Panc1 (cell line): ENCODE results near the gene GPR135. TPM values are rescaled to one million over a fixed set of nuclear protein-coding genes. Genes with fewer than 3 reads are reported as not detected.

ENCODE experiments used
- ATAC-seq: fragments of 200-7000 bp; cut with Tn5 transposase; 2 replicates; pipeline ENCODE4 v1.9.1; 2020; ENCODE audit warnings: mild to moderate bottlenecking, moderate library complexity
- BruUV-seq: library from RNA; stranded (reverse); fragments of 400-500 nt; replicated peaks from 2 replicates; lab custom pipeline; 2021; lab: Mats Ljungman, UMichigan
- CTCF ChIA-PET: fragments of 300-600 bp; sonication (Branson Sonifier 250); formaldehyde crosslinking; loops from one replicate; lab custom pipeline; 2022; ENCODE audit warnings: antibody characterized with exemption; lab: Charles Lee
- POLR2A ChIA-PET: fragments of 300-600 bp; sonication (Branson Sonifier 250); formaldehyde crosslinking; loops from one replicate; lab custom pipeline; 2022; ENCODE audit warnings: antibody characterized with exemption; lab: Charles Lee
- DNase-seq: peaks from one replicate; pipeline ENCODE4 v3.0.0-alpha.2; 2010; ENCODE audit warnings: low read depth, low spot score
- H3K27ac ChIP-seq: 2 replicates; pipeline ENCODE4 v1.5.1; 2011; ENCODE audit warnings: mild to moderate bottlenecking, low read length, inconsistent platforms
- H3K27me3 ChIP-seq: fragments of 200-500 bp; sonication (Bioruptor generic); 2 replicates; pipeline ENCODE4 v1.6.0; 2014; ENCODE audit warnings: low read length, inconsistent platforms; ENCODE audit not compliant: control insufficient read depth, insufficient read depth
- H3K36me3 ChIP-seq: fragments of 200-500 bp; sonication (Bioruptor generic); 2 replicates; pipeline ENCODE4 v1.5.1; 2014; ENCODE audit warnings: inconsistent platforms, mild to moderate bottlenecking, low read length, moderate library complexity; ENCODE audit not compliant: control insufficient read depth, insufficient read depth
- H3K4me1 ChIP-seq: 2 replicates; pipeline ENCODE4 v1.5.1; 2011; ENCODE audit warnings: inconsistent platforms, mild to moderate bottlenecking, low read length, moderate library complexity; ENCODE audit not compliant: control insufficient read depth, insufficient read depth
- H3K4me3 ChIP-seq, 2 experiments: 2 replicates each; pipeline ENCODE4 v1.5.1; 2011 to 2012; ENCODE audit warnings: low read depth in 2 of 2, low read length in 2 of 2, mild to moderate bottlenecking in 2 of 2, inconsistent platforms in 1 of 2, moderate library complexity in 1 of 2
- H3K9me3 ChIP-seq: fragments of 200-500 bp; sonication (Bioruptor generic); 2 replicates; pipeline ENCODE4 v1.5.1; 2014; ENCODE audit warnings: low read depth, mild to moderate bottlenecking, inconsistent platforms, low read length, moderate library complexity; ENCODE audit not compliant: control insufficient read depth, insufficient read depth
- POLR2AphosphoS5 ChIP-seq: IDR thresholded peaks from 2 replicates; pipeline ENCODE4 v1.6.1; 2012; ENCODE audit warnings: mild to moderate bottlenecking, low read depth, low read length, moderate library complexity
- SIN3A ChIP-seq: IDR thresholded peaks from 2 replicates; pipeline ENCODE4 v1.6.1; 2012; ENCODE audit warnings: low read depth, mild to moderate bottlenecking, low read length, moderate library complexity, borderline replicate concordance; ENCODE audit not compliant: insufficient read depth
- TCF7L2 ChIP-seq: IDR thresholded peaks from 2 replicates; pipeline ENCODE4 v1.6.1; 2011; ENCODE audit warnings: mild to moderate bottlenecking, low read depth, low read length, inconsistent platforms
- in situ Hi-C: cut with HindIII; loops from 2 replicates; pipeline ENCODE4 v1.10.0; 2016; ENCODE audit warnings: low sequenced_read_pairs, low pct_unique_long_range_greater_than_20kb
- intact Hi-C: fragments of 100-400 bp; cut with micrococcal nuclease; formaldehyde crosslinking; loops from one replicate; pipeline ENCODE4 v1.10.0; 2022; ENCODE audit not compliant: unreplicated experiment
- total RNA-seq: library from RNA; stranded (reverse); gene quantifications from one replicate; pipeline ENCODE4 v1.2.1, GENCODE V29; 2021; ENCODE audit not compliant: unreplicated experiment
- TF ChIP-seq, protein P1 (sequence below): fragments of 450-650 bp; IDR thresholded peaks from 2 replicates; pipeline ENCODE4 v1.5.1; 2017; ENCODE audit warnings: mild to moderate bottlenecking
- TF ChIP-seq, protein P2 (sequence below), 2 experiments: IDR thresholded peaks; 2 replicates each; pipeline ENCODE4 v1.6.1; 2011 to 2012; ENCODE audit warnings: low read depth in 2 of 2, control low read depth in 1 of 2, low read length in 1 of 2, mild to moderate bottlenecking in 1 of 2, moderate library complexity in 1 of 2; ENCODE audit not compliant: insufficient read depth in 1 of 2

The GPR135 gene
- total RNA-seq, 1 experiment from 2014 or later = 3.1 TPM

DNA sequence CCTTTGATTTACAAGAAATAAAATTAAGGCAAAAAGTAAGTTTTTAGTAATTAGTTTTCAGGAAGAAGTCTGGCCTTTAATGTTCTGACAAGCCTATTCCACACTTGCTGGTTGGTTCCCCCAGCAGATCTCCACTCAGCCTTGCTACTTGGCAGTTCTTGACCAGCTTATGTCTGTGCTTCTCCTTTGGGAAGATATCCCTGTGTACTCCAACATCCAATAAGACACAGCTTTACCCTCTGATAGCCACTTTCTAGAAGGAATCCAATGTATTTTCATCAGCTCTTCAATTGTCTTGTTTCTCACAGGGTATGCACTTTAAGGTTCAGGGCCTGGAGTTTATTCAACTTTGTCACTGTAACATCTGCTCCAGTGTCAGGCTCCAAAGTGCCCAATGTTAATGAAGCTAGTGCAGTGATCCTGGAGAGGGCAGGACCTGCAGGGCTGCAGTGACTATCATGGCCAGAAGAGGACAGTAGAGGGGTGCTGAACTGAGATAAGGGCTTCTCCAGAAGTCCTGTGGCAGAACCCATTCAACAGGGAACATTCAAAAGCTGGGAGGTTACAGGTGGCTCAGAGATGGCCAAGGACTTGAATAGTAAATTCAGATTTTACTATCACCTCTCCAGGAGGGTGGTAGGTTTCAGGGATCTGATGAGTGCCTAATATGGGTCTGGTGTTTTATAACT is 42.0 kb upstream of the GPR135 start:
- no peaks in the 10 kb centered on the region for H3K9me3 ChIP-seq
- DNase-seq = peak; percentile 55
- peaks cover 9% of the 10 kb centered on the region; the same call in 1 of the 2 replicates for H3K36me3 ChIP-seq
- BruUV-seq = no TSS peak
- CTCF ChIA-PET = interaction anchor here (0.5 to 1.4 kb wide), 5 partner anchors 70 to 492 kb away, joined by 3 to 11 read pairs (median 3); partner anchors contain the start of gene CCDC175
- ATAC-seq = peak; percentile 89
- no peak overlapping the region for H3K4me3 ChIP-seq
- in situ Hi-C loops (no loop called here), intact Hi-C loops (loop anchor here (2.0 kb wide), 1 partner anchor 70 kb away; the partner anchor contains the start of gene CCDC175)
- no peak for TF ChIP-seq SIN3A
- TF ChIP-seq, protein P1, sequence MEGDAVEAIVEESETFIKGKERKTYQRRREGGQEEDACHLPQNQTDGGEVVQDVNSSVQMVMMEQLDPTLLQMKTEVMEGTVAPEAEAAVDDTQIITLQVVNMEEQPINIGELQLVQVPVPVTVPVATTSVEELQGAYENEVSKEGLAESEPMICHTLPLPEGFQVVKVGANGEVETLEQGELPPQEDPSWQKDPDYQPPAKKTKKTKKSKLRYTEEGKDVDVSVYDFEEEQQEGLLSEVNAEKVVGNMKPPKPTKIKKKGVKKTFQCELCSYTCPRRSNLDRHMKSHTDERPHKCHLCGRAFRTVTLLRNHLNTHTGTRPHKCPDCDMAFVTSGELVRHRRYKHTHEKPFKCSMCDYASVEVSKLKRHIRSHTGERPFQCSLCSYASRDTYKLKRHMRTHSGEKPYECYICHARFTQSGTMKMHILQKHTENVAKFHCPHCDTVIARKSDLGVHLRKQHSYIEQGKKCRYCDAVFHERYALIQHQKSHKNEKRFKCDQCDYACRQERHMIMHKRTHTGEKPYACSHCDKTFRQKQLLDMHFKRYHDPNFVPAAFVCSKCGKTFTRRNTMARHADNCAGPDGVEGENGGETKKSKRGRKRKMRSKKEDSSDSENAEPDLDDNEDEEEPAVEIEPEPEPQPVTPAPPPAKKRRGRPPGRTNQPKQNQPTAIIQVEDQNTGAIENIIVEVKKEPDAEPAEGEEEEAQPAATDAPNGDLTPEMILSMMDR = peak; percentile 86
- H3K27me3 ChIP-seq = no peaks in the 10 kb centered on the region
- H3K4me1 ChIP-seq = no peaks in the 10 kb centered on the region
- H3K27ac ChIP-seq = no peak overlapping the region
- POLR2A ChIA-PET = no interaction called here

DNA sequence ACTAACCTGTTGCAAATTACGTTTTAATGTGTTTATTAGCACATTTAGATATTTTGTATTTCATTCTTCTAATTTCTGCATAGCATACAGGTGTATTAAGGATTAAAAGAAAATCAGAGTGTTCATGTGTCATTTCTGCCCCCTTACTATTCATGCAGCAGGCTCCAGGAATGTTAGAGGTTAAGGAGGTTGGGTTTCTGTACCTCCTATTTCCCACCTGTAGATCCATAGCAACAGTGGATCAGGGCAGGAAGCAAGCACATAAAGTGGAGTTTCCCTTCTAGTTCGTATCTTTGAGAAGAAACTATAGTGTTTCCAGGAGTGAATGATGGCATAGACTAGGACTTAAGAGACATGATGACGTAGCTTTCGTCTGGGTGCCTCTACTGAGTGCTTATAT is 38.1 kb upstream of the GPR135 start:
- no TSS peak for BruUV-seq
- ChIA-PET POLR2A (no interaction called here), CTCF (no interaction called here)
- intact Hi-C loops = no loop called here
- in situ Hi-C loops = no loop called here
- no peak for DNase-seq
- no peaks in the 10 kb centered on the region for H3K27me3 ChIP-seq
- H3K4me3 ChIP-seq = no peak overlapping the region
- H3K9me3 ChIP-seq = no peaks in the 10 kb centered on the region
- no peak overlapping the region for H3K27ac ChIP-seq
- ATAC-seq = no peak
- peaks cover 9% of the 10 kb centered on the region; the same call in 1 of the 2 replicates for H3K36me3 ChIP-seq
- H3K4me1 ChIP-seq = no peaks in the 10 kb centered on the region
- TF ChIP-seq, protein P2, sequence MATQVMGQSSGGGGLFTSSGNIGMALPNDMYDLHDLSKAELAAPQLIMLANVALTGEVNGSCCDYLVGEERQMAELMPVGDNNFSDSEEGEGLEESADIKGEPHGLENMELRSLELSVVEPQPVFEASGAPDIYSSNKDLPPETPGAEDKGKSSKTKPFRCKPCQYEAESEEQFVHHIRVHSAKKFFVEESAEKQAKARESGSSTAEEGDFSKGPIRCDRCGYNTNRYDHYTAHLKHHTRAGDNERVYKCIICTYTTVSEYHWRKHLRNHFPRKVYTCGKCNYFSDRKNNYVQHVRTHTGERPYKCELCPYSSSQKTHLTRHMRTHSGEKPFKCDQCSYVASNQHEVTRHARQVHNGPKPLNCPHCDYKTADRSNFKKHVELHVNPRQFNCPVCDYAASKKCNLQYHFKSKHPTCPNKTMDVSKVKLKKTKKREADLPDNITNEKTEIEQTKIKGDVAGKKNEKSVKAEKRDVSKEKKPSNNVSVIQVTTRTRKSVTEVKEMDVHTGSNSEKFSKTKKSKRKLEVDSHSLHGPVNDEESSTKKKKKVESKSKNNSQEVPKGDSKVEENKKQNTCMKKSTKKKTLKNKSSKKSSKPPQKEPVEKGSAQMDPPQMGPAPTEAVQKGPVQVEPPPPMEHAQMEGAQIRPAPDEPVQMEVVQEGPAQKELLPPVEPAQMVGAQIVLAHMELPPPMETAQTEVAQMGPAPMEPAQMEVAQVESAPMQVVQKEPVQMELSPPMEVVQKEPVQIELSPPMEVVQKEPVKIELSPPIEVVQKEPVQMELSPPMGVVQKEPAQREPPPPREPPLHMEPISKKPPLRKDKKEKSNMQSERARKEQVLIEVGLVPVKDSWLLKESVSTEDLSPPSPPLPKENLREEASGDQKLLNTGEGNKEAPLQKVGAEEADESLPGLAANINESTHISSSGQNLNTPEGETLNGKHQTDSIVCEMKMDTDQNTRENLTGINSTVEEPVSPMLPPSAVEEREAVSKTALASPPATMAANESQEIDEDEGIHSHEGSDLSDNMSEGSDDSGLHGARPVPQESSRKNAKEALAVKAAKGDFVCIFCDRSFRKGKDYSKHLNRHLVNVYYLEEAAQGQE (IDR thresholded peaks at IDR 0.05; ENCODE audit: insufficient read depth in 1 of 2, low read depth in 2 of 2, low read length in 1 of 2) = no peak
- TF ChIP-seq POLR2AphosphoS5 (no peak), SIN3A (no peak), TCF7L2 (no peak)
- TF ChIP-seq, protein P1 = no peak
